Measurements from ENCODE around the gene OTOS.

Gene OTOS

GRCh38 chr2:240111253-240111652, 29.2 kb downstream of the OTOS start:
- no peak for DNase-seq

GRCh38 chr2:240109386-240109785, 31.1 kb downstream of the OTOS start:
- no peak for DNase-seq

GRCh38 chr2:240107477-240107796, 33.0 kb downstream of the OTOS start:
- no peak for DNase-seq

GRCh38 chr2:240106765-240107476, 33.5 kb downstream of the OTOS start:
- no peak for DNase-seq

- no peak for DNase-seq
Observed at GRCh38 chr2:240105982-240106381, 34.5 kb downstream of the OTOS start.

- no peak for DNase-seq
Observed at GRCh38 chr2:240103136-240103535, 37.3 kb downstream of the OTOS start.

GRCh38 chr2:240098349-240098748, 42.1 kb downstream of the OTOS start:
- no peak for DNase-seq

GRCh38 chr2:240095556-240096523, 44.6 kb downstream of the OTOS start:
- DNase-seq, result no peak

- no peak for DNase-seq
Observed at GRCh38 chr2:240089306-240089705, 51.2 kb downstream of the OTOS start.

Measured in NCI-H2081 (cell line).